HFFc6 (cell line): ENCODE measurements around the gene SERPIND1. TPM values are rescaled to one million over a fixed set of nuclear protein-coding genes. Genes with fewer than 3 reads are reported as not detected.
A peak's percentile ranks its signal among the peaks of the same experiment; 100 is the strongest.

ENCODE experiments used
- DNase-seq: peaks from one replicate; pipeline ENCODE4 v3.0.0-alpha.2; 2018
- H3K27ac Mint-ChIP-seq: 2 replicates; pipeline ENCODE4 v1.8.0; 2020; ENCODE audit warnings: mild to moderate bottlenecking, mixed read lengths
- H3K27me3 Mint-ChIP-seq: 2 replicates; pipeline ENCODE4 v1.8.0; 2021; ENCODE audit warnings: mild to moderate bottlenecking, moderate library complexity, mixed read lengths; ENCODE audit not compliant: insufficient read depth
- H3K36me3 Mint-ChIP-seq: 2 replicates; pipeline ENCODE4 v1.8.0; 2021; ENCODE audit warnings: low read depth, mixed read lengths
- H3K4me1 Mint-ChIP-seq: 2 replicates; pipeline ENCODE4 v1.8.0; 2020; ENCODE audit warnings: low read depth, mixed read lengths
- H3K4me3 Mint-ChIP-seq: 2 replicates; pipeline ENCODE4 v1.8.0; 2020; ENCODE audit warnings: mild to moderate bottlenecking, moderate library complexity, mixed read lengths
- H3K9me3 Mint-ChIP-seq: 2 replicates; pipeline ENCODE4 v1.8.0; 2020; ENCODE audit warnings: mild to moderate bottlenecking, mixed read lengths
- CTCF ChIP-seq: fragments of 200-600 bp; sonication (generic); IDR thresholded peaks from 2 replicates; pipeline ENCODE4 v1.5.0; 2021; ENCODE audit warnings: antibody characterized with exemption, mild to moderate bottlenecking
- total RNA-seq, 6 experiments: library from RNA; stranded (reverse); fragmentation: NEBNext Ultra II Directional; extraction: Animal tissue kit (Norgen Biotek cat#: 25700); gene quantifications; 2 replicates in 1 of 6; 3 replicates in 5 of 6; pipeline ENCODE4 v1.2.3, GENCODE V29; 2021

The SERPIND1 gene
- total RNA-seq, 6 experiments from 2014 or later = 0.07 to 0.19 (median 0.11) TPM; not detected in 1

GRCh38 chr22:20740222-20740951, 33.5 kb upstream of the SERPIND1 start:
- Mint-ChIP-seq H3K27ac (no peak overlapping the region), H3K36me3 (peaks cover 25% of the 10 kb centered on the region), H3K4me3 (no peak overlapping the region), H3K4me1 (no peaks in the 10 kb centered on the region), H3K27me3 (no peaks in the 10 kb centered on the region), H3K9me3 (peaks cover 8% of the 10 kb centered on the region; the same call in 1 of the 2 replicates)
- no peak for TF ChIP-seq CTCF
- DNase-seq = no peak

GRCh38 chr22:20741008-20741633, 32.8 kb upstream of the SERPIND1 start:
- no peak overlapping the region for H3K27ac Mint-ChIP-seq
- peaks cover 8% of the 10 kb centered on the region; the same call in 1 of the 2 replicates for H3K9me3 Mint-ChIP-seq
- no peaks in the 10 kb centered on the region for H3K4me1 Mint-ChIP-seq
- TF ChIP-seq CTCF = no peak
- H3K36me3 Mint-ChIP-seq = peaks cover 25% of the 10 kb centered on the region
- H3K27me3 Mint-ChIP-seq = no peaks in the 10 kb centered on the region
- no peak overlapping the region for H3K4me3 Mint-ChIP-seq
- no peak for DNase-seq

GRCh38 chr22:20741634-20742581, 32.0 kb upstream of the SERPIND1 start:
- DNase-seq = peak; percentile 6

GRCh38 chr22:20742764-20743163, 31.1 kb upstream of the SERPIND1 start:
- peaks cover 25% of the 10 kb centered on the region for H3K36me3 Mint-ChIP-seq
- no peak for DNase-seq
- TF ChIP-seq CTCF = no peak
- no peaks in the 10 kb centered on the region for H3K4me1 Mint-ChIP-seq
- no peak overlapping the region for H3K27ac Mint-ChIP-seq
- peaks cover 8% of the 10 kb centered on the region; the same call in 1 of the 2 replicates for H3K9me3 Mint-ChIP-seq
- H3K27me3 Mint-ChIP-seq = peaks cover 1% of the 10 kb centered on the region; the same call in 1 of the 2 replicates
- no peak overlapping the region for H3K4me3 Mint-ChIP-seq

More at GRCh38 chr22:20741634-20742581, 32.0 kb upstream of the SERPIND1 start:
- Mint-ChIP-seq H3K4me1 (no peaks in the 10 kb centered on the region), H3K36me3 (peaks cover 25% of the 10 kb centered on the region), H3K27me3 (no peaks in the 10 kb centered on the region), H3K27ac (no peak overlapping the region), H3K9me3 (peaks cover 8% of the 10 kb centered on the region; the same call in 1 of the 2 replicates), H3K4me3 (no peak overlapping the region)
- peak; percentile 83 for TF ChIP-seq CTCF

GRCh38 chr22:20744456-20744855, 29.5 kb upstream of the SERPIND1 start:
- Mint-ChIP-seq H3K36me3 (peaks cover 23% of the 10 kb centered on the region), H3K27ac (no peak overlapping the region), H3K4me3 (no peak overlapping the region), H3K9me3 (peaks cover 8% of the 10 kb centered on the region; the same call in 1 of the 2 replicates), H3K4me1 (no peaks in the 10 kb centered on the region), H3K27me3 (peaks cover 1% of the 10 kb centered on the region; the same call in 1 of the 2 replicates)
- no peak for TF ChIP-seq CTCF
- no peak for DNase-seq
